Suppressor macrophage (primary cell): ENCODE measurements around the gene TTLL4.

ENCODE experiments used
- DNase-seq, 4 experiments: peaks; one replicate each; pipeline ENCODE4 v3.0.0-alpha.2; 2020 to 2022

Gene TTLL4

GRCh38 chr2:218788529-218789255 lies 78.1 kb downstream of the TTLL4 start:
- no peak for DNase-seq

- DNase-seq: no peak
Measured at GRCh38 chr2:218792433-218792832, 81.8 kb downstream of the TTLL4 start.

- DNase-seq: no peak
Measured at GRCh38 chr2:218796691-218797090, 86.1 kb downstream of the TTLL4 start.

- DNase-seq: no peak
Measured at GRCh38 chr2:218798767-218799504, 88.3 kb downstream of the TTLL4 start.

- no peak for DNase-seq
Measured at GRCh38 chr2:218799990-218800389, 89.4 kb downstream of the TTLL4 start.

GRCh38 chr2:218802386-218802994 lies 91.9 kb downstream of the TTLL4 start:
- DNase-seq: no peak

GRCh38 chr2:218804817-218805216 lies 94.2 kb downstream of the TTLL4 start:
- DNase-seq: no peak
